Measurements from ENCODE around the gene MAP3K10. TPM values are rescaled to one million over a fixed set of nuclear protein-coding genes. Genes with fewer than 3 reads are reported as not detected.

The MAP3K10 gene
- total RNA-seq (2021) (26.9 and 29.5 TPM in 2 replicates), Bru-seq, nascent RNA (percentile 56 among the genes with signal in this experiment), BruChase-seq, experiment 1, labeled RNA remaining after a 2-hour chase (percentile 68 among the genes with signal in this experiment), BruChase-seq, experiment 2, labeled RNA remaining after a 6-hour chase (percentile 72 among the genes with signal in this experiment)
- long read RNA-seq, partial matches to known transcripts, result 0 of 1 reads
- long read RNA-seq, other reads (novel, unspliced or antisense), result 1 of 1 reads

DNA sequence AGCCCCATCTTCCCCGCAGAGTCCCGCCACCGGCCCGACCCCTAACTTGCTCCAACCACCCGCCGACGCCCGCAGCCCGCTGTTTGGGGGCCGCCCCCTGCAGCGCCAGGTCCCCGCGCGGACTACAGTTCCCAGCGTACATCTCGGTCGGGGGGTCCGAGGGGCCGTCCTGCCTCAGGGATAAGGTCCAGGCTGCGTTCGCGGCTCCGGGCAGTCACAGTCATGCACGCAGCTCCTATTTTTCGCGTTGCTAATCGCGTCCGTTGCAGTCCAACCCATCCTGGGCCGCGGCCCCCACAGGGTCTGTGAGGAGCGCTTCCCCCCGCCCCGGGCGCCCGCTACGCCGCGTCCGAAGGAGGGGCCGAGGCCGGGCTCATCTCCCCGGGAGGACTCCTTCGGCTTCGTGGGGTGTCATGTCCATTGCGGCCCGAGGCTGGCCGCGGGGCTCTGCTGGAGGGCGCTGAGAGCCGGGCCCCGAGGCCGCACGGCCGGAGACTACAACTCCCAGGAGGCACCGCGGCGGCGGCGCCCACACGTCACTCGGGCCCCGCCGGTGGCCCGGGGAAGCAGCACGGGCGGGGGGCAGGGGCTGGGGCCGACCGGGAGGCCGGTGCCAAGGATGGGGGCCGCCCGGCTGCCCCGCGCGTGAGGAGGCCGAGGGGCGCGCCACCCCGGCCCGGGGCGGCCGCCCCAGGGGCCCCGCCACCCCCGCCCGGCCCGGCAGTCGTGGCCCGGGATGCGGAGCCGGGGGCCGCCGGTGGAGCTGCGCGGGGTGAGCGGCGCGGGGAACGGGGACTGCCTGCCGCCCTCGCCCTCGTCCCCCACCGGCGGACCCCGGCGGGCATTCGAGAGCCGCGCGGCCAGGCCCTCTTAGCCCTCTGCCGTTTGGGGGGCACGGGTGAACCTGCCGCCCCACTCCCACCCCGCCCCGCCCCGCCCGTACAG, at the start of gene MAP3K10:
Gene MAP3K10 (plus strand): TSS at position 536 of the 945 bp plus-strand sequence. CDS start 606 bp downstream, outside the sequence.
- TF ChIP-seq, protein P1, sequence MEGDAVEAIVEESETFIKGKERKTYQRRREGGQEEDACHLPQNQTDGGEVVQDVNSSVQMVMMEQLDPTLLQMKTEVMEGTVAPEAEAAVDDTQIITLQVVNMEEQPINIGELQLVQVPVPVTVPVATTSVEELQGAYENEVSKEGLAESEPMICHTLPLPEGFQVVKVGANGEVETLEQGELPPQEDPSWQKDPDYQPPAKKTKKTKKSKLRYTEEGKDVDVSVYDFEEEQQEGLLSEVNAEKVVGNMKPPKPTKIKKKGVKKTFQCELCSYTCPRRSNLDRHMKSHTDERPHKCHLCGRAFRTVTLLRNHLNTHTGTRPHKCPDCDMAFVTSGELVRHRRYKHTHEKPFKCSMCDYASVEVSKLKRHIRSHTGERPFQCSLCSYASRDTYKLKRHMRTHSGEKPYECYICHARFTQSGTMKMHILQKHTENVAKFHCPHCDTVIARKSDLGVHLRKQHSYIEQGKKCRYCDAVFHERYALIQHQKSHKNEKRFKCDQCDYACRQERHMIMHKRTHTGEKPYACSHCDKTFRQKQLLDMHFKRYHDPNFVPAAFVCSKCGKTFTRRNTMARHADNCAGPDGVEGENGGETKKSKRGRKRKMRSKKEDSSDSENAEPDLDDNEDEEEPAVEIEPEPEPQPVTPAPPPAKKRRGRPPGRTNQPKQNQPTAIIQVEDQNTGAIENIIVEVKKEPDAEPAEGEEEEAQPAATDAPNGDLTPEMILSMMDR (conservative IDR thresholded peaks at IDR 0.05), result no peak
- no peak for TF ChIP-seq EZH2 (IDR thresholded peaks at IDR 0.05; ENCODE audit: low read depth)
- Histone ChIP-seq H3K4me2 (peak within 1 kb of the TSS; percentile 85), H4K20me1 (ENCODE audit: insufficient read depth) (no peaks in the 10 kb centered on the region; the same call in 1 of the 2 replicates), H3K36me3 (ENCODE audit: low read depth) (no peaks in the 10 kb centered on the region), H3K9me2 (ENCODE audit: insufficient read depth) (no peaks in the 10 kb centered on the region), H2AFZ (peak within 1 kb of the TSS; percentile 100), H3K4me1 (replicated peaks; ENCODE audit: insufficient read depth) (peaks cover 11% of the 10 kb centered on the region; the same call in 1 of the 2 replicates), H3K79me2 (ENCODE audit: low read depth) (0 out of 2 replicates have a peak, but pooled peaks cover 4% of the 10 kb centered on the region), H3K27me3 (ENCODE audit: insufficient read depth, low read depth) (no peaks in the 10 kb centered on the region), H3K4me3 (peak within 1 kb of the TSS; percentile 98), H3K9me3 (ENCODE audit: insufficient read depth, low read depth) (no peaks in the 10 kb centered on the region), H3K27ac (peak within 1 kb of the TSS; percentile 5; the same call in 1 of the 2 replicates), H3F3A (ENCODE audit: insufficient read depth, low read depth) (peaks cover 13% of the 10 kb centered on the region; the same call in 1 of the 2 replicates)
- intact Hi-C loops (cut with micrococcal nuclease; ENCODE audit: unreplicated experiment), result no loop called here
- ChIA-PET POLR2A (ENCODE audit: unreplicated experiment) (interaction anchor here (0.5 to 0.9 kb wide), 3 partner anchors 100 to 800 kb away, joined by 3 to 6 read pairs (median 5); partner anchors contain the start of genes RAB4B and ZNF780A), CTCF (interaction anchor here (0.6 to 0.7 kb wide), 2 partner anchors 25 to 384 kb away, joined by 3 to 5 read pairs; no protein-coding TSS in a partner anchor)
- BruUV-seq (replicated peaks), result no TSS peak
- peak in 1 of 2 experiments; percentile 59 for DNase-seq

DNA sequence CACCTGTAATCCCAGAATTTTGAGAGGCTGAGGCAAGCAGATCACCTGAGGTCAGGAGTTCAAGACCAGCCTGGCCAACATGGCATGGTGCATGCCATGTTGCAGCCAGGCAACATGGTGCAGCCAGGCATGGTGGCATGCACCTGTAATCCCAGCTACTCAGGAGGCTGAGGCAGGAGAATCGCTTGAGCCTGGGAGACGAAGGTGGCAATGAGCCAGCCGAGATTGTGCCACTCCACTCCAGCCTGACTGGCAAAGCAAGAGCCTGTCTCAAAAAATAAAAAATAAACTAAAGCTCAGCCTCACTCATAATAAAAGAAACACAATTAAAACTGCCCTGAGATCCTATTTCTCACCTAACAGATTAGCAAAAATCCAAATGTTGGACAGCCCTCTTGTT, 49.7 kb upstream of the MAP3K10 start:
- H3K4me3 ChIP-seq, result no peak overlapping the region
- CTCF ChIA-PET, result no interaction called here
- intact Hi-C loops (cut with micrococcal nuclease; ENCODE audit: unreplicated experiment), result loop anchor here (5.0 to 10.0 kb wide), 5 partner anchors 163 to 1713 kb away; no protein-coding TSS in a partner anchor

More for the DNA sequence above, 49.7 kb upstream of the MAP3K10 start:
- Histone ChIP-seq H3K27ac (no peak overlapping the region), H3K9me3 (ENCODE audit: insufficient read depth, low read depth) (no peaks in the 10 kb centered on the region), H3K36me3 (ENCODE audit: low read depth) (no peaks in the 10 kb centered on the region), H3K4me2 (no peak overlapping the region), H4K20me1 (ENCODE audit: insufficient read depth) (no peaks in the 10 kb centered on the region), H3K4me1 (replicated peaks; ENCODE audit: insufficient read depth) (no peaks in the 10 kb centered on the region), H2AFZ (no peak overlapping the region), H3K27me3 (ENCODE audit: insufficient read depth, low read depth) (peaks cover 14% of the 10 kb centered on the region; the same call in 1 of the 2 replicates), H3F3A (ENCODE audit: insufficient read depth, low read depth) (no peaks in the 10 kb centered on the region), H3K79me2 (ENCODE audit: low read depth) (no peaks in the 10 kb centered on the region), H3K9me2 (ENCODE audit: insufficient read depth) (no peaks in the 10 kb centered on the region)
- TF ChIP-seq, protein P1 (conservative IDR thresholded peaks at IDR 0.05), result no peak
- TF ChIP-seq EZH2 (IDR thresholded peaks at IDR 0.05; ENCODE audit: low read depth), result no peak
- BruUV-seq (replicated peaks), result no TSS peak
- DNase-seq, result no peak
- POLR2A ChIA-PET (ENCODE audit: unreplicated experiment), result no interaction called here
